Measurements from ENCODE around the gene CCL16.
A peak's percentile ranks its signal among the peaks of the same experiment; 100 is the strongest.
"Not testable (repeated sequence)": the region's sequence is repeated elsewhere in the genome, so short reads cannot be mapped to it uniquely, and the experiment has no call there.

CCL16 gene

GRCh38 chr17:35984140-35984539 lies 2.8 kb upstream of the CCL16 start:
- no peak for DNase-seq

- DNase-seq: no peak
Measured at GRCh38 chr17:35982409-35983191, 1.3 kb upstream of the CCL16 start.

GRCh38 chr17:35981908-35982330 lies 622 bp upstream of the CCL16 start:
- DNase-seq: peak in 1 of 2 experiments; percentile 27

DNA sequence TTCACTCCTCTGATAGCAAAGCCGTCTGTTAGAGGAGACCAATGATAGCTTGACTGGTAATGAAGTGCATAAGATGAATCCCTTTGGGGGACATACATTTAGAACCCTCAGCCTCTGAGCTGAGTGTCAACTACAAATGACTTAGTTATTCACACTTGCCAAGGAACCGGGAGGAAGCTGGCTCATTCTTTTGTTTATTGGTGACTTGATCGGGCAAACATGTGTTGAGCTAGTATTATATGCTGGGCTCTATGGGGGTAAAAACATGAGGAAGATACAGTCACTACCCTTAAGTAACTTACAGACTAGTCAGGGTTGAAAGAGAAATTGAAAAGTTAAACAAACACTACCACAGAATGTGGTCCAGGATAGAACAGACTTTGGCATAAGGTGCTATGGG lies 3.0 kb downstream of the CCL16 start:
- no peak for DNase-seq

GRCh38 chr17:35977509-35977908 lies 3.8 kb downstream of the CCL16 start:
- DNase-seq: no peak

DNA sequence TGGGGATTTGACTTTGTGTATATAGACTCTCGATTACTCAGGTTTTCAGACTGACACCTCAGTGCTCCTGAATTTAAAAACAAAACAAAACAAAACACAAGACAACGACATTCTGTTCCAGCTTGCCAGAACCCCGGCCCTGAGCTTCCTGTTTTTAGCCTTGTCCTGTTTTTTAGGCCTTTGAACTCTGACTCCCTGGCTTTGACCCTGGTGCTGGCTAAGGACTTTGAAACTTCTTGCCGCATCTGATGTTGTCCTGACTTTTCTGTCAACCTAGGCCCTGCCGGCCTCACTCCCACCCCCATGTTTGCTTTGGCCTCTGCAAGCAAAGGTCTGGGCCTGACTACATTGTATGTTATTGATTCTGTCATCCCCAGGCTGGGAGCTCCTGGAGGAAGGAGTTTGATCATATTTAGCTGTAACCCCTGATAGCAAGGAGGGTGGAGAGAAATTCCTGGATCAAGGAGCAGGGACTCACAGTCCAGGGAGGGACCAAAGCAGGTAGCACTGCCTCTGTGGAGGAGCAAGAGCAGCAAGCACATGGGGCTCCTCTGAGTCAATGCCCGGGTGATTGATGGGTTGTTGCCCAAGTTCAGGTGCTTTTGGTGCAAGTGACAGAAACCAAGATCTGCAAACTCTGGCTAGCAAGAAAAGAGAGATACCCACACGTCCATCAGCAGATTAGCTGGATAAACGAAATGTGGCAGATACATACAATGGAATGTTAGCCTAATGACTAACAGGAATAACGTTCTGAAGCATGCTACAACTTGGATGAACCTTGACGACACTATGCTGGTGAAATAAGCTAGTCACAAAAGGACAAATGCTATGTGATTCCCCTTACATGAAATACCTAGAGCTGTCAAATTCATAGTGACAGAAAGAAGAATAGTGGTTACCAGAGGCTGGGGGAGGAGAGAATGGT lies 7.7 kb downstream of the CCL16 start:
- no peak for DNase-seq

- DNase-seq: no peak
Measured at GRCh38 chr17:35972945-35973332, 8.4 kb downstream of the CCL16 start.

GRCh38 chr17:35972535-35972934 lies 8.8 kb downstream of the CCL16 start:
- no peak for DNase-seq

DNA sequence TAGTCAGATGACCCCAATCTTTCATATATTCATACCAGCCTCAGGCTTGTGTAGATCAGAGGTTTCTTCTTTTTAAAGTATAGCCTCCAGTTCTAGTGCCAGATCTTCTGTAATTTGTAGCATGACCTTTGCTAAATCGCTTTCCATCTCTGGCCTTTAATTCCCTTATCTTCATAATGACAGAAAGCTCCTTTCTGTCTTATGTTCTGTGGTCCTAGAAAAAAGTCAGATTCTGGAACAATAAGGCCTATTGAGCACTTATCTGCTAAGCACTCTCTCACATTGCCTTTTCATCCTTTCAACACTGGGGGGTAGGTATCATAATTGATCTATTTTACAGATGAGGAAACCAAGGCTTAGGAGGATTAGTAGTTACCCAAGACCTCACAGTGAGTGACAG lies 9.2 kb downstream of the CCL16 start:
- no peak for DNase-seq

DNA sequence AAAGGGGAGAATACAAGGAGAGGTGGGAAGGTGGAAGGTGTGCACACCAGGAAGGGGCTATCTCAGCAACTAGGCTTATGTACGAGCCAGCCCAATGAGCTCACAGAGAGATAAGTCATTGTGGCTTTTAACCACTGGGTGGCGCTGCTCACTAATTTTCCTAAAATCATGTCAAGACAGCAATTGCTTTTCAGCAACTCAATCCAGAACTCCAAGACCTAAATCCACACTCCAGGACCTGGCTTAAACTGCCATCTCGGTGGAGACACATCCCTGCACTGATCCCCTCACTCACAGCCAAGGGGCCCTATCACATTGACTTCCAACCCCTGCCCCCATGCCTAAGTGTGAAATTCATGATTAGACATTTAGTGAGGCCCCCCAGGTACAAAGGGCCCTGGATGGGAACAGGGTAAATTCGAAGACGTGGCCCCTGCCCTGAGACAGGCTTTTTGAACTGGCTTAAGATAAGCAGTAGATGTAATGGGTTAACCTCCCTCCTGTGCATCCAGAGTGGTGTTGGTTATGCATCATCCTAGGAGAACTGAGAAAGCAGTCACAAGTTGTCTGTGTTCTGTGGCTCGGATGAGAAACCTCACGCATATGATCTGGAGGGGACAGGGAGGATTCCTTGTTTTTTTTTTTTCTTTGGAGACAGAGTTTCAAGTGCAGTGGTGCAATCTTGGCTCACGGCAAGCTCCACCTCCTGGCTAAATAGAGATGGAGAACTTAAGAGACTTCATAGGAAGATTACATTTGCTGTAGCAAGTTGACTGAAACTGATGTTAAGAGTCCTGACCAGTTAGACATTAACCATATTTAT lies 11.5 kb downstream of the CCL16 start:
- DNase-seq: peak; percentile 61 to 87

DNA sequence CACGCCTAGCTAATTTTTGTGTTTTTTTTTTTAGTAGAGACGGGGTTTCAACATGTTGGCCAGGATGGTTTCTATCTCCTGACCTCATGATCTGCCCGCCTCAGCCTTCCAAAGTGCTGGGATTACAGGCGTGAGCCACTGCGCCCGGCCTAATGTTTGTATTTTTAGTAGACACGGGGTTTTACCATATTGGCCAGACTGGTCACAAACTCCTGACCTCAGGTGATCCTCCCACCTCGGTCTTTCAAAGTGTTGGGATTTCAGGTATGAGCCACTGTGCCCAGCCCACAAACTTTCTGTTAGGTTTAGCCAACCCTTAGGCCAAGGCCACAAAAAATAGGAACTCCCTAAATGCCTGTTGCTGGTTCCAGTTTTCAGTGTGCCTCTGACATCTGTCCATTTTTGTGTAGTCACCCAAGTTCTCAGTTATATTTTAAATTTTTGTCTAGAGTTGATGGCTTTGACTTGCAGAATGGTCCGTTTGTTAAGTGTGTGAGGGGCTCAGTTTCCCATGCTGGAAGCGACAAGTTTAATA lies 12.7 kb downstream of the CCL16 start:
- DNase-seq: no peak

DNA sequence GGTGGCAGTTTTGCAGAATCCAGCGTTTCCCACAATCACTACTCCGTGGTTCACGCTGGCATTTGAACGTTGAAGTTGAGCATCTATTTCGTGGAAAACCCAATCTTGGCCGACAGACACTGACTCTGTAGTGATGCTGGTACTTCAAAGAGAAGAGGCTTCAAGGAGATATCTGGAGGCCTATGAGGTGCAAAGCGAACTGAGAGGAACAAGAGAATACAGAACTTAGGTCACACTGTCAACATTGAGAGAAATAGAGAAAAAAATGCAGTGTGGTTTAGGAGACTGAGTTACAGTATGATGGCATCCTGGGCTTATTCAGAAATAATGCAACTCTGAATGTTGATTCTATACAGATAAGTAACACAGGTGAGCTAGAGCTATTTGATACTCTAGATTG lies 16.0 kb downstream of the CCL16 start:
- no peak for DNase-seq

- no peak for DNase-seq
Measured at GRCh38 chr17:35963663-35964062, 17.6 kb downstream of the CCL16 start.

DNA sequence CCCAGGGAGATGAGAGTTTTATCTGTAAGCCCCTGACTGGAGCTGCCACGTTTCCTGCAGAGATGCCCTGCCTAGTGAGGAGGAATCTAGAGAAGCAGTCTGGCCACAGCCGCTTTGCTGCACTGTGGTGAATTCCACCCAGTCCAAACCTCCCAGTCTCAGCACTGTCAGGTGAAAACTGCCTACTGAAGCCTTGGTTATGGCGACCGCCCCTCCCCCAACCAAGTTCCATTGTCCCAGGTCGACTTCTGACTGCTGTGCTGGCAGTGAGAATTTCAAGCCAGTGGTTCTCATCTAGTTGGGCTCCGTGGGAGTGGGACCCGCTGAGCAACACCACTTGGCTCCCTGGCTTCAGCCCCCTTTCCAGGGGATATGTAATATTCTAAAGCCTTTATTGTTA lies 27.6 kb downstream of the CCL16 start:
- no peak for DNase-seq

GRCh38 chr17:35949401-35949800 lies 31.9 kb downstream of the CCL16 start:
- DNase-seq: no peak

DNA sequence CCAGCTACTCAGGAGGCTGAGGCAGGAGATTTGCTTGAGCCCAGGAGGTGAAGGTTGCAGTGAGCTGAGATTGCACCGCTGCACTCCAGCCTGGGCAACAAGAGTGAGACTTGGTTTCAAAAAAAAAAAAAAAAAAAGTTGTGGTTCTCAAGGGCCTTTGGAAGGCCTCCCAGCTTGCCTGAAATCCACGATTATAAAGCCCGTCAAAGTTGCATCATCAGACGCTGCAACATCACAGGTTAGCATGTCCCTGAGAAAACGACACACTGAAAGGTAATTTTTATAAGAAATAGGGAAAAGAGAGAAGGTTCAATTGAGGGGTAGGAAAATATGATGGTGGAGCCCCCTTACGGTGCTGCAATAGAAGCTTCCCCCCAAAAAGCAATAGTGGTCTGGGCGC lies 33.2 kb downstream of the CCL16 start:
- no peak for DNase-seq

DNA sequence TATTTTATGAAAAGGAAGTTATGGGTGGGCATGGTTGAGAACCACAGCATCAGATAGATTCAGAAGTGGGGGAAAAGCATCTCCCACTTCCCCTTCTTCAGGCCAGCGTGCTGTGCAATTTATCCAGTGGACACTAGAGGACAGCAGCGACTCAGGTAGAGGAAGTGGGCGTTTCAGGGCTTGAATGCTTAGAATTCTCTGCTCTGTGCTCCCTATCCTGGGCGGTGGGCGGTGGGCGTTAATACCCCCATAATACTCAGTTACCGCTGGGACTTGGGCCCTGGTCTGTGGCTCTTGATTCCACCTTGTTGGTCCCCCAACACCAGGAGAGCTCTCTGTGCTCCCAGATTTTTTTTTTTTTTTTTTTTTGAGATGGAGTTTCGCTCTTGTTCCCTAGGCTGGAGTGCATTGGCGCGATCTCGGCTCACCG lies 34.1 kb downstream of the CCL16 start:
- DNase-seq: peak; percentile 31 to 80

DNA sequence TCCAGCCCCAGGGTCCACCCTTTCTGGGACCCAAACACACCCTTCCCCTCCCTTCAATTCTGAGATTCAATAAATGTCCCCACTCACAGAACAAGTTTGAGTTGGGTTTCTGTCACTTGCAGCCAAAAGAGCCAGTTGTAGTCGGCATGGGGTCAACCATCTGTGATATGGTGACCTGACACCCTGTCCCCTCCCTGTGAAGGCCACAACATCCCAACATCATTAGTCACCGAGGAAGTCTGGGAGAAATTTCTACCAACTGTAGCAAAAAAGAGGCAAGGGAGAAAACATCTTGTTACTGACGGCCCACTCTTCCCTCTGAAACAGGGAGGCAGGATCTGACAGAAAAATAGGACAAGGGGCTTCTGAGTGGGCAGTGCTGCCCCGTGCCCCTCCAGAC lies 37.1 kb downstream of the CCL16 start:
- no peak for DNase-seq

GRCh38 chr17:35943537-35943936 lies 37.8 kb downstream of the CCL16 start, which contains the start of gene LYZL6:
Gene LYZL6, minus strand, starts transcription at chr17:35943713. Its CDS starts 4,357 bp downstream, at chr17:35939356.
- DNase-seq: no peak

- DNase-seq: no peak
Measured at GRCh38 chr17:35942588-35943186, 38.6 kb downstream of the CCL16 start.

GRCh38 chr17:35938492-35938891 lies 42.8 kb downstream of the CCL16 start:
- not testable (repeated sequence) for DNase-seq

DNA sequence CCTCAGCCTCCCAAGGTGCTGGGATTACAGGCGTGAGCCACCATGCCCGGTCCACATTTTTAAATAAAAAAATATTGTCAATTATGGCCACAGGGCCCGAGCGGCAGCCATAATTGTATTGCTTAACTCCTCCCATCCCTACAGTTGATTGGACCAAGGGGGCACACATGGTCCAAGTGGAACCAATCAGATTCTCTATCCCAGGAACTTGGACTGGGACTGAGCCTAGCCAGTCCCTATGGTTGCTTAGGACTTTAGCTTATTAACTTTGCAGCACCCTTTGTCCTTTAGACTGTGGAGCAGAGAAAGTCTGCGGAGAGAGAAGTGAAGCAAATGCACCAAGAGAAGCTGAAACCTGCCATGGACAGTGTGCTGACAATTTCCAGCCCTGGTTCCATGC lies 45.2 kb downstream of the CCL16 start:
- DNase-seq: no peak

Measured in NCI-H526 (cell line).